Endothelial cell of umbilical vein (primary cell): ENCODE measurements around the gene FAM229A. TPM values are rescaled to one million over a fixed set of nuclear protein-coding genes. Genes with fewer than 3 reads are reported as not detected.

ENCODE experiments used
- BruUV-seq: library from RNA; stranded (reverse); fragments of 400-500 nt; replicated peaks from 2 replicates; lab custom pipeline; 2021; lab: Mats Ljungman, UMichigan
- CTCF ChIA-PET: fragments of 300-600, 350-600 bp; sonication (Branson Sonifier 250); formaldehyde crosslinking; loops from one replicate; lab custom pipeline; 2021; ENCODE audit warnings: antibody characterized with exemption, inconsistent platforms; lab: Charles Lee
- POLR2A ChIA-PET: fragments of 300-600, 350-600 bp; sonication (Branson Sonifier 250); formaldehyde crosslinking; loops from one replicate; lab custom pipeline; 2021; ENCODE audit warnings: antibody characterized with exemption, inconsistent platforms; lab: Charles Lee
- DNase-seq: peaks from one replicate; pipeline ENCODE4 v3.0.0-alpha.2; 2011; ENCODE audit warnings: low read depth, low spot score
- FAIRE-seq: peaks from 2 replicates; lab custom pipeline; 2011; peaks lifted over from hg19 to GRCh38; lab: Jason Lieb, UNC
- H2AFZ ChIP-seq: 2 replicates; pipeline ENCODE4 v1.6.0; 2012; ENCODE audit warnings: low read depth, low read length, control low read depth, inconsistent platforms
- H3K27ac ChIP-seq: 2 replicates; pipeline ENCODE4 v1.5.1; 2011; ENCODE audit warnings: low read depth, mild to moderate bottlenecking, control low read depth, low read length, moderate library complexity; ENCODE audit not compliant: insufficient read depth
- H3K27me3 ChIP-seq, 2 experiments: 2 replicates each; pipeline versions ENCODE4 v1.6.0 to v1.6.1; 2011; ENCODE audit warnings: low read length in 2 of 2, mixed read lengths in 1 of 2; ENCODE audit not compliant: control insufficient read depth in 2 of 2, insufficient read depth in 2 of 2
- H3K36me3 ChIP-seq, 2 experiments: 2 replicates in 1 of 2; 3 replicates in 1 of 2; pipeline ENCODE4 v1.5.1; 2011; ENCODE audit warnings: low read length in 2 of 2, mild to moderate bottlenecking in 1 of 2, moderate library complexity in 1 of 2; ENCODE audit not compliant: control insufficient read depth in 2 of 2, insufficient read depth in 2 of 2; ENCODE audit errors: extremely low read depth in 1 of 2
- H3K4me1 ChIP-seq: 3 replicates; pipeline ENCODE4 v1.5.1; 2011; ENCODE audit warnings: mild to moderate bottlenecking, low read length; ENCODE audit not compliant: control insufficient read depth, insufficient read depth; ENCODE audit errors: extremely low read depth
- H3K4me2 ChIP-seq: 2 replicates; pipeline ENCODE4 v1.6.1; 2011; ENCODE audit warnings: low read length, control low read depth, mixed read lengths; ENCODE audit not compliant: insufficient read depth
- H3K4me3 ChIP-seq, 3 experiments: fragments of 200-600 bp in 1 of 3; sonication (generic), shearing (Covaris generic) in 1 of 3; replicated peaks in 1 of 3; 2 replicates each; pipeline ENCODE4 v1.5.1; 2011 to 2016; ENCODE audit warnings: control low read depth in 3 of 3, low read length in 3 of 3, mild to moderate bottlenecking in 2 of 3, inconsistent platforms in 1 of 3, low read depth in 1 of 3, moderate library complexity in 1 of 3; ENCODE audit not compliant: insufficient read depth in 1 of 3
- H3K79me2 ChIP-seq: 2 replicates; pipeline ENCODE4 v1.6.0; 2012; ENCODE audit warnings: low read length, inconsistent platforms; ENCODE audit not compliant: control insufficient read depth, insufficient read depth
- H3K9ac ChIP-seq: replicated peaks from 2 replicates; pipeline ENCODE3; 2011; ENCODE audit warnings: low read length, control low read depth; ENCODE audit not compliant: insufficient read depth; ENCODE audit errors: extremely low read depth
- H3K9me1 ChIP-seq: replicated peaks from 3 replicates; pipeline ENCODE4 v1.6.0; 2011; ENCODE audit warnings: mild to moderate bottlenecking, low read length; ENCODE audit not compliant: control insufficient read depth, insufficient read depth; ENCODE audit errors: extremely low read depth
- H3K9me3 ChIP-seq: replicated peaks from 2 replicates; pipeline ENCODE4 v1.5.1; 2012; ENCODE audit warnings: low read length, inconsistent platforms; ENCODE audit not compliant: control insufficient read depth, insufficient read depth
- H4K20me1 ChIP-seq: replicated peaks from 2 replicates; pipeline ENCODE3; 2011; ENCODE audit warnings: mild to moderate bottlenecking, low read length; ENCODE audit not compliant: control insufficient read depth, insufficient read depth; ENCODE audit errors: extremely low read depth
- CTCF ChIP-seq, 2 donors: IDR thresholded peaks; 1 replicate in 1 of 2; 2 replicates in 1 of 2; pipeline ENCODE4 v1.5.1; 2011; ENCODE audit warnings: low read length in 2 of 2, mild to moderate bottlenecking in 2 of 2, moderate library complexity in 2 of 2, control low read depth in 1 of 2, inconsistent platforms in 1 of 2, low read depth in 1 of 2; ENCODE audit not compliant: insufficient read depth in 1 of 2; ENCODE audit errors: extremely low read depth in 1 of 2
- EZH2 ChIP-seq: IDR thresholded peaks from 2 replicates; pipeline ENCODE4 v1.6.1; 2012; ENCODE audit warnings: borderline replicate concordance, low read depth, mild to moderate bottlenecking, moderate library complexity, low read length, inconsistent platforms; ENCODE audit not compliant: severe bottlenecking
- FOS ChIP-seq: IDR thresholded peaks from 2 replicates; pipeline ENCODE4 v1.6.1; 2011; ENCODE audit warnings: mild to moderate bottlenecking, low read length, moderate library complexity, borderline replicate concordance; ENCODE audit not compliant: insufficient read depth
- GATA2 ChIP-seq: IDR thresholded peaks from 2 replicates; pipeline ENCODE4 v1.7.0; 2011; ENCODE audit warnings: low read depth, mild to moderate bottlenecking, moderate library complexity, mixed read lengths, low read length; ENCODE audit not compliant: insufficient read length, insufficient read depth
- JUN ChIP-seq: IDR thresholded peaks from 2 replicates; pipeline ENCODE4 v1.6.1; 2011; ENCODE audit warnings: borderline replicate concordance, low read depth; ENCODE audit not compliant: insufficient read length, insufficient read depth
- MYC ChIP-seq: IDR thresholded peaks from one replicate; pipeline ENCODE4 v1.6.1; 2011; ENCODE audit warnings: mild to moderate bottlenecking, low read depth, low read length
- POLR2A ChIP-seq: IDR thresholded peaks from 2 replicates; pipeline ENCODE4 v1.6.1; 2012; ENCODE audit warnings: low read depth, mild to moderate bottlenecking, control low read depth, low read length
- POLR2AphosphoS5 ChIP-seq: IDR thresholded peaks from 2 replicates; pipeline ENCODE4 v1.6.1; 2012; ENCODE audit warnings: low read depth, mild to moderate bottlenecking, control low read depth, low read length, moderate library complexity; ENCODE audit not compliant: insufficient read depth
- dilution Hi-C: fragments of 300-500 bp; cut with MboI; formaldehyde crosslinking; loops from one replicate; pipeline ENCODE4 v1.15.0; 2019; ENCODE audit warnings: low sequenced_read_pairs; ENCODE audit not compliant: extremely low pct_ligation_motif_present
- intact Hi-C: fragments of 100-400 bp; cut with micrococcal nuclease; formaldehyde crosslinking; loops from one replicate; pipeline ENCODE4 v1.10.0; 2022
- polyA plus RNA-seq, 4 experiments: library from polyadenylated mRNA; depleted of rRNA in 3 of 4; stranded (reverse) in 3 of 4; unstranded in 1 of 4; fragments of >200 nt; gene quantifications; 2 replicates each; pipeline versions ENCODE4 v1.2.1 to v1.2.3, GENCODE V29; 2011 to 2012; ENCODE audit warnings: missing spikeins in 1 of 4
- total RNA-seq: library from RNA; stranded (reverse); gene quantifications from 2 replicates; pipeline ENCODE4 v1.2.3, GENCODE V29; 2021
- TF ChIP-seq, protein P1 (sequence below): IDR thresholded peaks from 2 replicates; pipeline ENCODE4 v1.6.1; 2011; ENCODE audit not compliant: insufficient read depth, insufficient read length

The FAM229A gene
- total and polyA plus RNA-seq, 2 donors (not counting 3 experiments of a cell fraction or from before 2014, with no cell fraction given) = 8.9 to 11.6 TPM

DNA sequence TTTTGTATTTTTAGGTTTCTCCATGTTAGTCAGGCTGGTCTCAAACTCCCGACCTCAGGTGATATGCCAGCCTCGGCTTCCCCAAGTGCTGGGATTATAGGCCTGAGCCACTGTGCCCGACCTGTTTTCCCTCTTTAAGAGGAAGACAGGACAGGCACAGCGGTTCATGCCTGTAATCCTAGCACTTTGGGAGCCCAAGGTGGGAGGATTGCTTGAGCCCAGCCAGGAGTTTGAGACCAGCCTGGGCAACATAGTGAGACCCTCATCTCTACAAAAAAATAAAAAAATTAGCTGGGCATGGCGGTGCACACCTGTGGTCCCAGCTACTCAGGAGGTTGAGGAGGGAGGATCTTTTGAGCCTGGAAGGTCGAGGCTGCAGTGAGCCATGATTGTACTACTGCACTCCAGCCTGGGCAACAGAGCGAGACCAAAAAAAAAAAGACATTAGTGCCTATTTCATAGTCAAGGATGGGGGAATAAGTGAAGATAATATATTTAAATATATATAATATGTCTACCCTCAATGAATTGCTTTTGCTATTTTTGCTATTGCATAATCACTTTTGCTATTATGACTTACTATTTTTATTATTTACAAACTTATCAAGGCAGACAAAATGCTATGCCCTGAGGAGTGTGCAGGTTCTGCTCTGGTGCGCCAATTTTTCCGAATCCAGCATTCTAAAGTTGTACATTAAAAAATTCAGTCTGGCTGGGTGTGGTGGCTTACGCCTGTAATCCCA lies 44.0 kb downstream of the FAM229A start:
- POLR2A ChIA-PET = no interaction called here

GRCh38 chr1:32316903-32317277 lies 45.4 kb downstream of the FAM229A start:
- Histone ChIP-seq H2AFZ (no peak overlapping the region), H4K20me1 (peaks cover 2% of the 10 kb centered on the region), H3K9me1 (no peaks in the 10 kb centered on the region), H3K27me3 (no peaks in the 10 kb centered on the region), H3K9ac (no peak overlapping the region), H3K27ac (no peak overlapping the region), H3K4me2 (no peak overlapping the region), H3K4me1 (peaks cover 6% of the 10 kb centered on the region), H3K9me3 (no peaks in the 10 kb centered on the region), H3K79me2 (peaks cover 5% of the 10 kb centered on the region), H3K36me3 (peaks cover 0 to 7% of the 10 kb centered on the region in 2 experiments), H3K4me3 (no peak overlapping the region)
- FAIRE-seq = no peak
- ChIA-PET CTCF (interaction anchor here (0.9 to 4.1 kb wide), 11 partner anchors 14 to 101 kb away, joined by 3 to 78 read pairs (median 7); partner anchors contain the start of genes FAM167B, HDAC1 and LCK), POLR2A (interaction anchor here (0.9 to 1.0 kb wide), 2 partner anchors 20 to 76 kb away, joined by 4 to 5 read pairs; no protein-coding TSS in a partner anchor)
- DNase-seq = no peak
- intact Hi-C loops = loop anchor here (1.0 kb wide), 4 partner anchors 69 to 102 kb away; partner anchors contain the start of genes EIF3I and TMEM234
- TF ChIP-seq GATA2 (no peak), CTCF (IDR thresholded peaks at IDR 0.05; ENCODE audit: extremely low read depth in 1 of 2, insufficient read depth in 1 of 2, low read depth in 1 of 2, low read length in 2 of 2) (no peak), FOS (no peak), MYC (no peak), EZH2 (no peak), POLR2AphosphoS5 (no peak), POLR2A (no peak), JUN (no peak)
- TF ChIP-seq, protein P1, sequence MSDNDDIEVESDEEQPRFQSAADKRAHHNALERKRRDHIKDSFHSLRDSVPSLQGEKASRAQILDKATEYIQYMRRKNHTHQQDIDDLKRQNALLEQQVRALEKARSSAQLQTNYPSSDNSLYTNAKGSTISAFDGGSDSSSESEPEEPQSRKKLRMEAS = no peak
- dilution Hi-C loops = no loop called here
- BruUV-seq = no TSS peak

More for the DNA sequence above, 44.0 kb downstream of the FAM229A start:
- Histone ChIP-seq H3K4me2 (no peak overlapping the region), H3K27ac (no peak overlapping the region), H2AFZ (no peak overlapping the region), H3K79me2 (peaks cover 5% of the 10 kb centered on the region), H4K20me1 (peaks cover 2% of the 10 kb centered on the region), H3K36me3 (peaks cover 0 to 11% of the 10 kb centered on the region in 2 experiments), H3K4me1 (peaks cover 6% of the 10 kb centered on the region), H3K9me1 (no peaks in the 10 kb centered on the region), H3K9me3 (no peaks in the 10 kb centered on the region), H3K9ac (no peak overlapping the region), H3K4me3 (no peak overlapping the region), H3K27me3 (no peaks in the 10 kb centered on the region)
- CTCF ChIA-PET = interaction anchor here (1.5 to 4.1 kb wide), 4 partner anchors 27 to 103 kb away, joined by 4 to 78 read pairs (median 42); partner anchors contain the start of genes FAM167B, HDAC1 and LCK
- dilution Hi-C loops (no loop called here), intact Hi-C loops (no loop called here)
- no peak for TF ChIP-seq JUN
- no peak for TF ChIP-seq GATA2
- no TSS peak for BruUV-seq
- DNase-seq (no peak), FAIRE-seq (no peak)
